CD4-positive, alpha-beta T cell treated with Interleukin-15 for 4 hours (primary cell): ENCODE results near the gene HOXB1.
A peak's percentile ranks its signal among the peaks of the same experiment; 100 is the strongest.
"Not testable (repeated sequence)": the region's sequence is repeated elsewhere in the genome, so short reads cannot be mapped to it uniquely, and the experiment has no call there.

ENCODE experiments used
- DNase-seq: peaks from one replicate; pipeline ENCODE4 v3.0.0-alpha.2; 2020; ENCODE audit warnings: low spot score

HOXB1 gene

GRCh38 chr17:48494335-48494734, 36.5 kb downstream of the HOXB1 start:
- DNase-seq, result no peak

- peak; percentile 74 for DNase-seq
Observed at GRCh38 chr17:48492401-48493298, 38.2 kb downstream of the HOXB1 start.

GRCh38 chr17:48491527-48492273, 39.1 kb downstream of the HOXB1 start:
- DNase-seq, result peak; percentile 68

GRCh38 chr17:48490451-48490892, 40.3 kb downstream of the HOXB1 start:
- DNase-seq, result no peak

GRCh38 chr17:48489781-48490180, 41.0 kb downstream of the HOXB1 start:
- DNase-seq, result no peak

- DNase-seq, result no peak
Observed at GRCh38 chr17:48488548-48489106, 42.2 kb downstream of the HOXB1 start.

- no peak for DNase-seq
Observed at GRCh38 chr17:48487221-48487620, 43.6 kb downstream of the HOXB1 start.

- no peak for DNase-seq
Observed at GRCh38 chr17:48486557-48486956, 44.3 kb downstream of the HOXB1 start.

- DNase-seq, result no peak
Observed at GRCh38 chr17:48484850-48485249, 46.0 kb downstream of the HOXB1 start.

GRCh38 chr17:48484256-48484655, 46.6 kb downstream of the HOXB1 start:
- no peak for DNase-seq

GRCh38 chr17:48483471-48484131, 47.2 kb downstream of the HOXB1 start:
- DNase-seq, result no peak

- no peak for DNase-seq
Observed at GRCh38 chr17:48483004-48483403, 47.8 kb downstream of the HOXB1 start.

- DNase-seq, result not testable (repeated sequence)
Observed at GRCh38 chr17:48482301-48482700, 48.5 kb downstream of the HOXB1 start.

GRCh38 chr17:48479014-48479402, 51.8 kb downstream of the HOXB1 start:
- DNase-seq, result no peak
